Transverse colon (tissue), 4 donors: ENCODE measurements around the gene LUZP2. TPM values are rescaled to one million over a fixed set of nuclear protein-coding genes. Genes with fewer than 3 reads are reported as not detected.

Experiments used
- DNase-seq: peaks from one replicate; pipeline ENCODE4 v3.0.0-alpha.2; 2019
- H3K27ac ChIP-seq, 4 donors: fragments of 200-600 bp; sonication (generic); 2 replicates each; pipeline ENCODE4 v1.5.1; 2016 to 2018; ENCODE audit warnings: inconsistent platforms in 4 of 4
- H3K27me3 ChIP-seq: fragments of 200-600 bp; sonication (generic); 2 replicates; pipeline ENCODE4 v1.5.1; 2017; ENCODE audit warnings: inconsistent platforms
- H3K36me3 ChIP-seq, 4 donors: fragments of 200-600 bp; sonication (generic); 2 replicates each; pipeline ENCODE4 v1.5.1; 2017 to 2019; ENCODE audit warnings: inconsistent platforms in 4 of 4
- H3K4me1 ChIP-seq, 4 donors: fragments of 200-600 bp; sonication (generic); 2 replicates each; pipeline ENCODE4 v1.5.1; 2017 to 2020; ENCODE audit warnings: inconsistent platforms in 4 of 4
- H3K4me3 ChIP-seq, 4 donors: fragments of 200-600 bp; sonication (generic); 1 replicate in 1 of 4; 2 replicates in 3 of 4; pipeline versions ENCODE4 v1.5.1 to v1.6.1; 2017 to 2019; ENCODE audit warnings: inconsistent platforms in 4 of 4
- H3K9me3 ChIP-seq, 2 donors: fragments of 200-600 bp; sonication (generic); 2 replicates each; pipeline ENCODE4 v1.5.1; 2017 to 2019; ENCODE audit warnings: inconsistent platforms in 2 of 2
- EP300 ChIP-seq: sonication (generic); formaldehyde crosslinking; IDR thresholded peaks from one replicate; pipeline ENCODE4 v1.6.1; 2017; ENCODE audit warnings: antibody characterized with exemption, low read depth
- POLR2A ChIP-seq: fragments of 450-650 bp; IDR thresholded peaks from one replicate; pipeline ENCODE4 v1.6.1; 2016; ENCODE audit warnings: antibody characterized with exemption, mild to moderate bottlenecking, moderate library complexity
- POLR2AphosphoS5 ChIP-seq, 3 donors: sonication (generic); formaldehyde crosslinking; IDR thresholded peaks; one replicate each; pipeline ENCODE4 v1.6.1; 2016; ENCODE audit warnings: antibody characterized with exemption in 3 of 3
- WGBS, 2 donors: methylation state at CpG; one replicate each; pipeline ENCODE4 v1.1.5; 2018; ENCODE audit warnings: low coverage in 1 of 2; 5-methylcytosine and 5-hydroxymethylcytosine counted together
- in situ Hi-C, 4 donors: fragments of 200-750 bp; cut with MboI; loops; one replicate each; pipeline versions ENCODE4 v1.15.0 to v1.15.1; 2017; ENCODE audit warnings: low sequenced_read_pairs in 3 of 4, low pct_ligation_motif_present in 1 of 4, low pct_unique_long_range_greater_than_20kb in 1 of 4
- intact Hi-C: fragments of 100-400 bp; cut with DNase I; formaldehyde crosslinking; loops from one replicate; pipeline ENCODE4 v1.15.1; 2023; ENCODE audit warnings: low total_unique reads
- total RNA-seq, 4 donors: library from RNA; depleted of rRNA; stranded (reverse); fragments of >200 nt; gene quantifications; one replicate each; pipeline ENCODE4 v1.1.0, GENCODE V29; 2016
- TF ChIP-seq, protein P1 (sequence below), 5 experiments: fragments of 200-600 bp in 3 of 5; fragments of 450-650 bp in 2 of 5; sonication (generic) in 3 of 5; IDR thresholded peaks; 1 replicate in 2 of 5; 2 replicates in 3 of 5; pipeline ENCODE4 v1.5.1; 2016 to 2017; ENCODE audit warnings: antibody characterized with exemption in 5 of 5, inconsistent platforms in 3 of 5, mild to moderate bottlenecking in 2 of 5, moderate library complexity in 1 of 5

LUZP2 gene
- total RNA-seq, 4 donors from 2014 or later, result 2.2 to 3.3 (median 2.4) TPM; not detected in 1

- no peaks in the 10 kb centered on the region for H3K9me3 ChIP-seq
- intact Hi-C loops, result no loop called here
- DNase-seq, result no peak
- in situ Hi-C loops, result no loop called here
- TF ChIP-seq POLR2AphosphoS5 (IDR thresholded peaks at IDR 0.05) (no peak), POLR2A (no peak), EP300 (no peak)
- TF ChIP-seq, protein P1, sequence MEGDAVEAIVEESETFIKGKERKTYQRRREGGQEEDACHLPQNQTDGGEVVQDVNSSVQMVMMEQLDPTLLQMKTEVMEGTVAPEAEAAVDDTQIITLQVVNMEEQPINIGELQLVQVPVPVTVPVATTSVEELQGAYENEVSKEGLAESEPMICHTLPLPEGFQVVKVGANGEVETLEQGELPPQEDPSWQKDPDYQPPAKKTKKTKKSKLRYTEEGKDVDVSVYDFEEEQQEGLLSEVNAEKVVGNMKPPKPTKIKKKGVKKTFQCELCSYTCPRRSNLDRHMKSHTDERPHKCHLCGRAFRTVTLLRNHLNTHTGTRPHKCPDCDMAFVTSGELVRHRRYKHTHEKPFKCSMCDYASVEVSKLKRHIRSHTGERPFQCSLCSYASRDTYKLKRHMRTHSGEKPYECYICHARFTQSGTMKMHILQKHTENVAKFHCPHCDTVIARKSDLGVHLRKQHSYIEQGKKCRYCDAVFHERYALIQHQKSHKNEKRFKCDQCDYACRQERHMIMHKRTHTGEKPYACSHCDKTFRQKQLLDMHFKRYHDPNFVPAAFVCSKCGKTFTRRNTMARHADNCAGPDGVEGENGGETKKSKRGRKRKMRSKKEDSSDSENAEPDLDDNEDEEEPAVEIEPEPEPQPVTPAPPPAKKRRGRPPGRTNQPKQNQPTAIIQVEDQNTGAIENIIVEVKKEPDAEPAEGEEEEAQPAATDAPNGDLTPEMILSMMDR (IDR thresholded peaks at IDR 0.05), result no peak
- no peaks in the 10 kb centered on the region for H3K36me3 ChIP-seq
- H3K4me1 ChIP-seq, result no peaks in the 10 kb centered on the region
- 60 to 64% methylated on average over 1 of the region's 1 CpG for WGBS, 2 donors
- no peak overlapping the region for H3K4me3 ChIP-seq
- H3K27me3 ChIP-seq, result no peaks in the 10 kb centered on the region
- no peak overlapping the region for H3K27ac ChIP-seq
Observed at GRCh38 chr11:24685821-24686220, 189.0 kb downstream of the LUZP2 start.

DNA sequence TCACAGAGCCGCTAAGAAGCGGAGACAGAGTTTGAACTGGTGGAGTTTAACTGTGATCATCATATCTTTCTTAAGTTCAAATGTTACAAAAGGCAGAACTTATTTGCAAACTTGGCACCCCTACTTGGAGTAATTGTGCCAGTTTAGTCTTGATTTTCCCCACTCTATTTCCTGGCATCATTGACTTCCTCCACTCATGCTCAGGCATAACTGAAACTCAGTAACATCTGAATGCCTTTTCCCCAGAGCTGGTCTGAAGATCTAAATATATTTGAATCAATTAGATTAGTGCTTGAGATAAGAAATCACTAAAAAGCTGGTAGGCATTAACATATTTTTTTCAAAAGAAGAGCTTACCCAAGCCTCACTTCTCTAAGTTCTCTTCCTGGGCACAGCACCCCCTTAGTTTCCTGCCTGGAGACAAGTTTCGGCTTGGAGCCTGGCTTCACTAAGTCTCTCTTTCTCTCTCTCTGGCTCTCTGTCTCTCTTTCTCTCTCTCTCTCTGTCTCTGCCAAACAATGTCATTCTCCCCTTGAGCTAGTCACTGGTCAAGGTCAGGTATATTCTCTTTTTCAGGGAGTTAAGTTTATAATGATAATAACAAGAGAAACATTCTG, 190.8 kb downstream of the LUZP2 start:
- in situ Hi-C loops (no loop called here), intact Hi-C loops (no loop called here)
- WGBS, 2 donors, result 78 to 83% methylated on average over 3 of the region's 3 CpGs
- Histone ChIP-seq H3K4me1 (no peaks in the 10 kb centered on the region), H3K36me3 (no peaks in the 10 kb centered on the region), H3K27ac (no peak overlapping the region), H3K9me3 (no peaks in the 10 kb centered on the region), H3K4me3 (no peak overlapping the region), H3K27me3 (no peaks in the 10 kb centered on the region)
- TF ChIP-seq EP300 (no peak), POLR2A (no peak), POLR2AphosphoS5 (IDR thresholded peaks at IDR 0.05) (no peak)
- TF ChIP-seq, protein P1 (IDR thresholded peaks at IDR 0.05), result no peak
- DNase-seq, result no peak

DNA sequence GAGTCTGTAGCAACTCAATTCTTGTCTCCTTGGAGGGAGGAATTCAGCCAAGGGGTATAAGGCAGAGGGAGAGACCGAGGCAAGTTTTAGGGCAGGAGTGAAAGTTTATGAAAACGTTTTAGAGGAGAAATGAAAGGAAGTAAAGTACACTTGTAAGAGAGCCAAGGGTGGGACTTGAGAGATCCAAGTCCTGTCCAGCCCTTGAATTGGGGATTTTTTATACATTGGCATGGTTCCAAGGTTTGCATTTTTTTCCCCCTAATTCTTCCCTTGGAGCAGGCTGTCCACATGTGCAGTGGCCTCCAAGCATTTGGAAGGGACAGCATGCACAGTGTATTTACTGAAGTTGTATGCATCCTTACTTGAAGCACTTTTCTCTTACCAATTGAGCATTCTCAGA, 192.1 kb downstream of the LUZP2 start:
- WGBS, 2 donors, result 25 to 29% methylated on average over 2 of the region's 2 CpGs
- intact Hi-C loops, result no loop called here
- no peak for DNase-seq
- Histone ChIP-seq H3K27me3 (no peaks in the 10 kb centered on the region), H3K4me3 (no peak overlapping the region), H3K4me1 (no peaks in the 10 kb centered on the region), H3K27ac (no peak overlapping the region), H3K36me3 (no peaks in the 10 kb centered on the region), H3K9me3 (no peaks in the 10 kb centered on the region)
- TF ChIP-seq, protein P1 (IDR thresholded peaks at IDR 0.05), result no peak
- TF ChIP-seq POLR2A (no peak), EP300 (no peak), POLR2AphosphoS5 (IDR thresholded peaks at IDR 0.05) (no peak)
- in situ Hi-C loops, result no loop called here

GRCh38 chr11:24697522-24698111, 200.8 kb downstream of the LUZP2 start:
- no peak for TF ChIP-seq POLR2A
- H3K27me3 ChIP-seq, result no peaks in the 10 kb centered on the region
- in situ Hi-C loops (no loop called here), intact Hi-C loops (no loop called here)
- no peak overlapping the region for H3K4me3 ChIP-seq
- WGBS, 2 donors, result 78 to 100% methylated on average over 2 to 3 of the region's 3 CpGs
- no peaks in the 10 kb centered on the region for H3K36me3 ChIP-seq
- no peak overlapping the region for H3K27ac ChIP-seq
- no peak for DNase-seq
- no peaks in the 10 kb centered on the region for H3K9me3 ChIP-seq
- no peaks in the 10 kb centered on the region for H3K4me1 ChIP-seq

DNA sequence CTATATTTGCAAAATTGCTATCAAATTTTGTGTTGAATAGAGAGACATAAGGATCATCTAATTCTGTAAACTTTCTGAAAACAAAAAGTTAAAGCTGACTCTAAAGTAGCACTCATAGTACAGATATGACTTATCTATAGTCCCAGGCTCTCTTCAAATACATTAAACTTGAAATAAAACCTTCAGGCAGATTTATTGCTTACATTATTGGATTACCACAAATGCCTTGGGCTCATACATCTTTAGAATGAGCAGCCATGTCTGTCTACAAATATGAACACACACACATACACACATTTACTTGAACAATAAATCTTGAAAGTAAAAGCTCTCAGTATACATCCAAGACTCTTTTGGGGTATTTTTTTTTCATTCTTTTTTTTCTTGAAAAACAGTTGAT, 207.9 kb downstream of the LUZP2 start:
- Histone ChIP-seq H3K27ac (no peak overlapping the region), H3K4me3 (no peak overlapping the region), H3K27me3 (no peaks in the 10 kb centered on the region), H3K36me3 (no peaks in the 10 kb centered on the region), H3K9me3 (no peaks in the 10 kb centered on the region), H3K4me1 (no peaks in the 10 kb centered on the region)
- intact Hi-C loops (no loop called here), in situ Hi-C loops (no loop called here)
- no peak for DNase-seq
- no peak for TF ChIP-seq POLR2AphosphoS5 (IDR thresholded peaks at IDR 0.05)
- TF ChIP-seq, protein P1 (IDR thresholded peaks at IDR 0.05), result no peak
- no peak for TF ChIP-seq EP300
- TF ChIP-seq POLR2A, result no peak
